T-helper 1 cell treated with Interleukin-12 subunit alpha and Interleukin-12 subunit beta and Interleukin-4 antibody, amounts not matched to agents 30 ng/mL and 1 ng/mL, for 36 hours (primary cell): ENCODE results near the gene LINGO4. TPM values are rescaled to one million over a fixed set of nuclear protein-coding genes. Genes with fewer than 3 reads are reported as not detected.

ENCODE experiments used
- intact Hi-C: fragments of 100-400 bp; cut with micrococcal nuclease; formaldehyde crosslinking; loops from one replicate; pipeline ENCODE4 v1.15.1; 2024
- total RNA-seq: library from RNA; stranded (reverse); gene quantifications from 2 replicates; pipeline ENCODE4 v1.2.3, GENCODE V29; 2022

LINGO4 gene
- total RNA-seq, 1 donor from 2014 or later: 0.12 TPM

GRCh38 chr1:151835596-151835995 is 30.4 kb upstream of the LINGO4 start:
- intact Hi-C loops: loop anchor here (5.0 kb wide), 5 partner anchors 113 to 622 kb away; partner anchors contain the start of genes POGZ, RFX5, RIIAD1 and SNX27

GRCh38 chr1:151834239-151834638 is 29.0 kb upstream of the LINGO4 start:
- intact Hi-C loops: no loop called here

- intact Hi-C loops: no loop called here
Observed at GRCh38 chr1:151833172-151833900, 28.1 kb upstream of the LINGO4 start.

GRCh38 chr1:151832318-151832980 is 27.2 kb upstream of the LINGO4 start:
- intact Hi-C loops: no loop called here

- intact Hi-C loops: no loop called here
Observed at GRCh38 chr1:151831605-151832004, 26.4 kb upstream of the LINGO4 start, which contains the start of gene RORC. RORC (minus strand) TSS chr1:151831802; CDS start chr1:151831764, 38 bp downstream.

GRCh38 chr1:151831256-151831591 is 26.0 kb upstream of the LINGO4 start:
- intact Hi-C loops: no loop called here

- intact Hi-C loops: loop anchor here (1.0 kb wide), 1 partner anchor 40 kb away; the partner anchor contains the start of gene TDRKH
Observed at GRCh38 chr1:151830055-151830454, 24.8 kb upstream of the LINGO4 start.

- intact Hi-C loops: loop anchor here (1.0 to 2.0 kb wide), 3 partner anchors 8 to 67 kb away; partner anchors contain the start of genes MRPL9 and TDRKH
Observed at GRCh38 chr1:151829352-151830046, 24.3 kb upstream of the LINGO4 start.

GRCh38 chr1:151828921-151829320 is 23.7 kb upstream of the LINGO4 start:
- intact Hi-C loops: loop anchor here (1.0 to 2.0 kb wide), 3 partner anchors 8 to 66 kb away; partner anchors contain the start of gene MRPL9

GRCh38 chr1:151827853-151828252 is 22.6 kb upstream of the LINGO4 start:
- intact Hi-C loops: loop anchor here (1.0 to 2.0 kb wide), 2 partner anchors 8 to 65 kb away; partner anchors contain the start of gene MRPL9

GRCh38 chr1:151825751-151826660 is 20.8 kb upstream of the LINGO4 start:
- intact Hi-C loops: no loop called here

GRCh38 chr1:151825204-151825603 is 20.0 kb upstream of the LINGO4 start:
- intact Hi-C loops: no loop called here

- intact Hi-C loops: no loop called here
Observed at GRCh38 chr1:151823175-151823574, 18.0 kb upstream of the LINGO4 start.

GRCh38 chr1:151822404-151822803 is 17.2 kb upstream of the LINGO4 start:
- intact Hi-C loops: no loop called here

GRCh38 chr1:151820940-151821339 is 15.7 kb upstream of the LINGO4 start:
- intact Hi-C loops: loop anchor here (1.0 kb wide), 1 partner anchor 7 kb away; no protein-coding TSS in a partner anchor

- intact Hi-C loops: loop anchor here (1.0 kb wide), 1 partner anchor 8 kb away; no protein-coding TSS in a partner anchor
Observed at GRCh38 chr1:151819976-151820623, 14.9 kb upstream of the LINGO4 start.

GRCh38 chr1:151819227-151819835 is 14.1 kb upstream of the LINGO4 start:
- intact Hi-C loops: no loop called here

- intact Hi-C loops: no loop called here
Observed at GRCh38 chr1:151817353-151817730, 12.1 kb upstream of the LINGO4 start.

GRCh38 chr1:151816548-151817352 is 11.5 kb upstream of the LINGO4 start:
- intact Hi-C loops: no loop called here
